Suprapubic skin (tissue), 4 donors: ENCODE results near the gene INSIG1.

Experiments used
- CTCF ChIP-seq, 2 donors: fragments of 200-600 bp in 1 of 2; fragments of 450-650 bp in 1 of 2; sonication (generic) in 1 of 2; IDR thresholded peaks; one replicate each; pipeline ENCODE4 v1.5.1; 2016 to 2019; ENCODE audit warnings: antibody characterized with exemption in 2 of 2, mild to moderate bottlenecking in 1 of 2, moderate library complexity in 1 of 2
- EP300 ChIP-seq: sonication (generic); formaldehyde crosslinking; IDR thresholded peaks from one replicate; pipeline ENCODE4 v1.6.1; 2017; ENCODE audit warnings: antibody characterized with exemption
- POLR2A ChIP-seq, 2 donors: fragments of 450-650 bp; IDR thresholded peaks; one replicate each; pipeline ENCODE4 v1.6.1; 2017; ENCODE audit warnings: antibody characterized with exemption in 2 of 2, mild to moderate bottlenecking in 2 of 2, moderate library complexity in 2 of 2
- POLR2AphosphoS5 ChIP-seq, 3 donors: sonication (generic); formaldehyde crosslinking; IDR thresholded peaks; one replicate each; pipeline ENCODE4 v1.6.1; 2017; ENCODE audit warnings: antibody characterized with exemption in 3 of 3

- TF ChIP-seq CTCF (IDR thresholded peaks at IDR 0.05) (no peak), POLR2A (IDR thresholded peaks at IDR 0.05) (no peak), EP300 (no peak), POLR2AphosphoS5 (IDR thresholded peaks at IDR 0.05) (no peak)
Observed at GRCh38 chr7:155263051-155263450, 34.6 kb upstream of the INSIG1 start.
